Parathyroid adenoma (tissue), 2 donors: Measurements from ENCODE around the gene ACTMAP.
"Not testable (repeated sequence)": the region's sequence is repeated elsewhere in the genome, so short reads cannot be mapped to it uniquely, and the experiment has no call there.

Experiments used
- H2AFZ ChIP-seq: fragments of 300-600 bp; sonication (generic); one replicate; pipeline ENCODE4 v1.7.0; 2017; ENCODE audit warnings: antibody characterized with exemption, mild to moderate bottlenecking
- H3K27ac ChIP-seq: fragments of 300-600 bp; sonication (generic); one replicate; pipeline ENCODE4 v1.7.0; 2017
- H3K27me3 ChIP-seq: fragments of 300-600 bp; sonication (generic); one replicate; pipeline ENCODE4 v1.7.0; 2017; ENCODE audit warnings: low read length; ENCODE audit not compliant: control insufficient read depth, insufficient read depth
- H3K36me3 ChIP-seq: fragments of 300-600 bp; sonication (generic); one replicate; pipeline ENCODE4 v1.7.0; 2017; ENCODE audit warnings: low read length; ENCODE audit not compliant: control insufficient read depth, insufficient read depth
- H3K4me1 ChIP-seq: fragments of 300-600 bp; sonication (generic); one replicate; pipeline ENCODE4 v1.7.0; 2017; ENCODE audit warnings: control low read depth
- H3K4me2 ChIP-seq: fragments of 300-600 bp; sonication (generic); one replicate; pipeline ENCODE4 v1.7.0; 2017; ENCODE audit warnings: low read length
- H3K4me3 ChIP-seq: fragments of 300-600 bp; sonication (generic); one replicate; pipeline ENCODE4 v1.7.0; 2017; ENCODE audit warnings: low read depth, low read length
- H3K79me2 ChIP-seq: fragments of 300-600 bp; sonication (generic); one replicate; pipeline ENCODE4 v1.7.0; 2017; ENCODE audit warnings: control low read depth
- H3K9ac ChIP-seq: fragments of 300-600 bp; sonication (generic); one replicate; pipeline ENCODE4 v1.7.0; 2017; ENCODE audit warnings: mild to moderate bottlenecking
- H3K9me3 ChIP-seq: fragments of 300-600 bp; sonication (generic); one replicate; pipeline ENCODE4 v1.7.0; 2017; ENCODE audit warnings: low read length; ENCODE audit not compliant: control insufficient read depth
- TF ChIP-seq, protein P1 (sequence below): fragments of 300-600 bp; sonication (generic); IDR thresholded peaks from one replicate; pipeline ENCODE4 v1.7.0; 2017; ENCODE audit warnings: antibody characterized with exemption, mild to moderate bottlenecking
- donor health status: primary hyperparathyroidism.

ACTMAP gene

DNA sequence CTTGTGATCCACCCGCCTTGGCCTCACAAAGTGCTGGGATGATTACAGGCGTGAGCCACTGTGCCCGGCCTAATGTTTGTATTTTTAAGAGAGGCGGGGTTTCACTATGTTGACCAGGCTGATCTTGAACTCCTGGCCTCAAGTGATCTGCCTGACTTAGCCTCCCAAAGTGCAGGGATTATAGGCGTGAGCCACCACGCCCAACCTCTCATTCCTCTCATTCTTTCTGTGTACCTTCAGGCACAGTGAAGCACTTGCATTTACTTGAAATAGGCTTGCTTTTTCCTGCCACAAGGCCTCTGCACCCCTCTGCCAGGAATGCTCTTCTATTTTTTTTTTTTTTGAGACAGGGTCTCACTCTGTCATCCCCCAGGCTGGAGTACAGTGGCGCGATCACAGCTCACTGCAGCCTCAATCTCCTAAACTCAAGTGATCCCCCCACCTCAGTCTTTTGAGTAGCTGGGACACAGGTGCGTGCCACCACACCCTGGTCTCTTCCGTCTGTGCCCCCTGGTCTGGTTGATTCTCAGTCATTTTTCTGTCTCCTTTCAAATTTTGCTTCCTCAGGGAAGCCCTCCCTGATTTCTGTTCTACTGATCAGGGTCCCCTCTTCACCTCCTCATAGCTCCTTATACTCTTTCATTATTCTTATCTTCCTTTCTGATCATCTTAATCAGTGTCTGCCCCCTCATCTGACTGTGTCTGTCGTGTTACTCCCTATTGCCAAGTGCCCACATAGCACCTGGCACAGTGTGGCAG is 15.1 kb downstream of the ACTMAP start:
- Histone ChIP-seq H3K27ac (no peak overlapping the region), H3K27me3 (no peaks in the 10 kb centered on the region), H3K4me1 (no peaks in the 10 kb centered on the region), H3K4me3 (no peak overlapping the region), H3K36me3 (no peaks in the 10 kb centered on the region), H3K9me3 (no peaks in the 10 kb centered on the region), H3K9ac (no peak overlapping the region), H3K79me2 (no peaks in the 10 kb centered on the region), H2AFZ (no peak overlapping the region), H3K4me2 (no peak overlapping the region)
- TF ChIP-seq, protein P1, sequence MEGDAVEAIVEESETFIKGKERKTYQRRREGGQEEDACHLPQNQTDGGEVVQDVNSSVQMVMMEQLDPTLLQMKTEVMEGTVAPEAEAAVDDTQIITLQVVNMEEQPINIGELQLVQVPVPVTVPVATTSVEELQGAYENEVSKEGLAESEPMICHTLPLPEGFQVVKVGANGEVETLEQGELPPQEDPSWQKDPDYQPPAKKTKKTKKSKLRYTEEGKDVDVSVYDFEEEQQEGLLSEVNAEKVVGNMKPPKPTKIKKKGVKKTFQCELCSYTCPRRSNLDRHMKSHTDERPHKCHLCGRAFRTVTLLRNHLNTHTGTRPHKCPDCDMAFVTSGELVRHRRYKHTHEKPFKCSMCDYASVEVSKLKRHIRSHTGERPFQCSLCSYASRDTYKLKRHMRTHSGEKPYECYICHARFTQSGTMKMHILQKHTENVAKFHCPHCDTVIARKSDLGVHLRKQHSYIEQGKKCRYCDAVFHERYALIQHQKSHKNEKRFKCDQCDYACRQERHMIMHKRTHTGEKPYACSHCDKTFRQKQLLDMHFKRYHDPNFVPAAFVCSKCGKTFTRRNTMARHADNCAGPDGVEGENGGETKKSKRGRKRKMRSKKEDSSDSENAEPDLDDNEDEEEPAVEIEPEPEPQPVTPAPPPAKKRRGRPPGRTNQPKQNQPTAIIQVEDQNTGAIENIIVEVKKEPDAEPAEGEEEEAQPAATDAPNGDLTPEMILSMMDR = no peak

DNA sequence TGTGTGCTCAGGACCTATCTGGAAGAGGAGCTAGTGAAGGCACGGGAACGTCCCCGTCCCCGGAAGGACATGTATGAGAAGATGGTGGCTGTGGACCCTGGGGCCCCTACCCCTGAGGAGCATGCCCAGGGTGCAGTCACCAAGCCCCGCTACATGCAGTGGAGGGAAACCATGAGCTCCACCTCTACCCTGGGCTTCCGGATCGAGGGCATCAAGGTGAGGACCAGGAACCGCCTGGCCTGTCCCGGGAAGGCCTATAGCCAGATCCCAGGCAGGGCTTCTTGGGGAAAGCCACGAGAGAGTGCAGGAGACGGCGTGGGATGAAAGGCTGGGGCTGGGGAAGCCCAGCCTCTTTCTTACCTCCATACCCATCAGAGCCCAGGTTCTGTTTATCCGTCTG is 17.1 kb downstream of the ACTMAP start:
- H3K36me3 ChIP-seq = no peaks in the 10 kb centered on the region
- H2AFZ ChIP-seq = no peak overlapping the region
- H3K9ac ChIP-seq = no peak overlapping the region
- H3K4me3 ChIP-seq = no peak overlapping the region
- H3K27ac ChIP-seq = no peak overlapping the region
- no peaks in the 10 kb centered on the region for H3K79me2 ChIP-seq
- no peaks in the 10 kb centered on the region for H3K27me3 ChIP-seq
- no peak overlapping the region for H3K4me2 ChIP-seq
- no peaks in the 10 kb centered on the region for H3K9me3 ChIP-seq
- TF ChIP-seq, protein P1 = no peak
- no peaks in the 10 kb centered on the region for H3K4me1 ChIP-seq

DNA sequence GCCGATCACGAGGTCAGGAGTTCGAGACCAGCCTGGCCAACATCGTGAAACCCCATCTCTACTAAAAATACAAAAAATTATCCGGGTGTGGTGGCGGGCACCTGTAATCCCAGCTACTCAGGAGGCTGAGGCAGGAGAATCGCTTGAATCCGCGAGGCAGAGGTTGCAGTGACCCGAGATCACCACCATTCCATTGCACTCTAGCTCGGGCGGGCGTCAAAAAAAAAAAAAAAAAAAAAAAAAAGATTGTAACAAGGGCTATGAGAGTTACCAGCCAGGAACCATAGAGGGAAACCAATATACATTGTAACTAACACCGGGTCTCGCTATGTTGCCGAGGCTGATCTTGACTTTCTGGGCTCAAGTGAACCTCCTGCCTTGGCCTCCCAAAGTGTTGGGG is 18.0 kb downstream of the ACTMAP start:
- not testable (repeated sequence) for H3K4me3 ChIP-seq, H2AFZ ChIP-seq, H3K4me1 ChIP-seq, H3K9ac ChIP-seq, H3K27ac ChIP-seq, H3K27me3 ChIP-seq, H3K79me2 ChIP-seq, H3K9me3 ChIP-seq, H3K36me3 ChIP-seq, H3K4me2 ChIP-seq

DNA sequence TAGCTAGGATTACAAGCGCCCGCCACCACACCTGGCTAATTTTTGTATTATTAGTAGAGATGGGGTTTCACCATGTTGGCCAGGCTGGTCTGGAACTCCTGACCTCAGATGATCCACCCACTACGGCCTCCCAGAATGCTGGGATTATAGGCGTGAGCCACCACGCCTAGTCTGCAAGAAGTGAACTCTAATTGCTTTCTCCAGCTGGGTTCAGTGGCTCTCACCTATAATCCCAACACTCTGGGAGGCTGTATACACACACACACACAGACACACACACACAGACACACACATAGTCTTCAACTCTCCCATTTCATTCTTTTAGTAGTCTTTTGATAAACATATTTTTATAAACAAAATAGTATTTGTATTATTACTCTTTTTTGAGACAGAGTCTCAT is 20.2 kb downstream of the ACTMAP start:
- not testable (repeated sequence) for H3K9ac ChIP-seq

DNA sequence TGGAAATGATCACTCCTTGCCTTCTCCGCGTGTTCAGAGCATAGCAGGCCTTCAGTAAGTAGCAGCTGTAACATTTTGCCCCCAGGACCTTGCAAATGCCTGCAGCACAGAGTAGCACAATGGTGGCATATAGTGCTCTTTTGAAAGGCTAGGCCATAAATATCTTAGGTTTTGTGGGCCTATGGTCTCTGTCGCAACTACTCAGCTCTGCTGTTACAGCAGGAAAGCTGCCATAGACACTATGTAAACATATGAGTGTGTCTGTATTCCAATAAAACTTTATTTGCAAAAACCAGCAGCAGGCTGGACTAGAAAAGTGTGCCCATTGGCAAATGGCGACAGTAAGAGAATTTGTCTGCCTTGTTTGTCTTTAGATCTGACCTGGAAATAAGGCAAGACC is 24.0 kb downstream of the ACTMAP start:
- Histone ChIP-seq H3K27me3 (no peaks in the 10 kb centered on the region), H3K27ac (no peak overlapping the region), H3K4me1 (no peaks in the 10 kb centered on the region), H3K4me2 (no peak overlapping the region), H3K79me2 (peaks cover 27% of the 10 kb centered on the region), H3K9ac (no peak overlapping the region), H2AFZ (no peak overlapping the region), H3K4me3 (no peak overlapping the region), H3K9me3 (no peaks in the 10 kb centered on the region), H3K36me3 (no peaks in the 10 kb centered on the region)
- TF ChIP-seq, protein P1 = no peak

More for the DNA sequence above, 20.2 kb downstream of the ACTMAP start:
- H3K4me1 ChIP-seq, H2AFZ ChIP-seq, H3K4me2 ChIP-seq, H3K27me3 ChIP-seq, H3K27ac ChIP-seq, H3K79me2 ChIP-seq, H3K9me3 ChIP-seq, H3K36me3 ChIP-seq, H3K4me3 ChIP-seq: not testable (repeated sequence)

DNA sequence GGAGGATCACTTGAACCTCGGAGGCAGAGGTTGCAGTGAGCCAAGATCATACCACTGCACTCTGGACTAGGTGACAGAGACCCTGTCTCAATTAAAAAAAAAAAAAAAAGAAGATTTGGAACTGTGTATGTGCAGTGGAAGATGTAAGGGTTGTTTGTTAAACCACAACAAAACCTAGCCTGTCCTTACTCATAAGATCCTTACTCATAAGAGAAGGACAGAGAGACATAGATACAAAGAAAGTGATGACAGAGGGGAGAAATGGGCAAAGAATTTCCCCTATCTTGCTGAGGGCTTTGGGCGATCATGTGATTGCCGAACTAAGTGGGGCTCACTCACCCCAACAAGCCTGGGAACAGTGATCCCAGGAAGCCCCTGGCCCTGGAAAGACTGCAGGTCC is 25.4 kb downstream of the ACTMAP start:
- Histone ChIP-seq H3K79me2 (peaks cover 42% of the 10 kb centered on the region), H2AFZ (no peak overlapping the region), H3K4me1 (peaks cover 5% of the 10 kb centered on the region), H3K9me3 (no peaks in the 10 kb centered on the region), H3K27ac (no peak overlapping the region), H3K27me3 (no peaks in the 10 kb centered on the region), H3K9ac (no peak overlapping the region), H3K36me3 (no peaks in the 10 kb centered on the region), H3K4me2 (no peak overlapping the region), H3K4me3 (no peak overlapping the region)
- TF ChIP-seq, protein P1 = no peak
